Omental fat pad (tissue), 4 donors: Measurements from ENCODE around the gene HHATL. TPM values are rescaled to one million over a fixed set of nuclear protein-coding genes. Genes with fewer than 3 reads are reported as not detected.
A peak's percentile ranks its signal among the peaks of the same experiment; 100 is the strongest.

Source experiments
- ATAC-seq: fragments of 150-250 bp; one replicate; pipeline ENCODE4 v1.9.1; 2016; ENCODE audit warnings: mild to moderate bottlenecking, moderate library complexity; ENCODE audit not compliant: low FRiP score
- DNase-seq: peaks from one replicate; pipeline ENCODE4 v3.0.0-alpha.2; 2019; ENCODE audit warnings: low spot score
- CTCF ChIP-seq, 3 donors: fragments of 450-650 bp; IDR thresholded peaks; one replicate each; pipeline ENCODE4 v1.5.1; 2016 to 2017; ENCODE audit warnings: antibody characterized with exemption in 3 of 3, mild to moderate bottlenecking in 3 of 3, moderate library complexity in 2 of 3
- total RNA-seq, 4 donors: library from RNA; depleted of rRNA; stranded (reverse); fragments of >200 nt; gene quantifications; one replicate each; pipeline ENCODE4 v1.1.0, GENCODE V29; 2016

The HHATL gene
- total RNA-seq, 4 donors from 2014 or later = not detected

- DNase-seq (no peak), ATAC-seq (peak; percentile 2)
- TF ChIP-seq CTCF (IDR thresholded peaks at IDR 0.05) = no peak
Measured at GRCh38 chr3:42653560-42654330, 48.9 kb downstream of the HHATL start, which contains the start of gene ZBTB47. TSS of gene ZBTB47 (plus strand) at chr3:42653697. CDS start at chr3:42658356, 4,659 bp downstream.

- ATAC-seq = no peak
- no peak for TF ChIP-seq CTCF (IDR thresholded peaks at IDR 0.05)
- DNase-seq = no peak
Measured at GRCh38 chr3:42653303-42653559, 49.4 kb downstream of the HHATL start.

GRCh38 chr3:42652611-42653302, 49.8 kb downstream of the HHATL start:
- no peak for TF ChIP-seq CTCF (IDR thresholded peaks at IDR 0.05)
- DNase-seq = peak; percentile 49
- peak; percentile 44 for ATAC-seq

- no peak for DNase-seq
- ATAC-seq = no peak
Measured at GRCh38 chr3:42652251-42652610, 50.4 kb downstream of the HHATL start.

GRCh38 chr3:42651248-42652091, 51.1 kb downstream of the HHATL start:
- TF ChIP-seq CTCF (IDR thresholded peaks at IDR 0.05) = no peak
- DNase-seq (no peak), ATAC-seq (peak; percentile 39)

More at GRCh38 chr3:42652251-42652610, 50.4 kb downstream of the HHATL start:
- no peak for TF ChIP-seq CTCF (IDR thresholded peaks at IDR 0.05)

- no peak for TF ChIP-seq CTCF (IDR thresholded peaks at IDR 0.05)
- DNase-seq (no peak), ATAC-seq (no peak)
Measured at GRCh38 chr3:42649783-42650182, 52.8 kb downstream of the HHATL start.
